Renal cortical epithelial cell (primary cell): ENCODE results near the gene GNAI1. TPM values are rescaled to one million over a fixed set of nuclear protein-coding genes. Genes with fewer than 3 reads are reported as not detected.

ENCODE experiments used
- DNase-seq: peaks from one replicate; pipeline ENCODE4 v3.0.0-alpha.2; 2011; ENCODE audit warnings: low read depth
- total RNA-seq: library from RNA; depleted of rRNA; stranded (reverse); fragments of >200 nt; gene quantifications from 2 replicates; pipeline ENCODE4 v1.2.3, GENCODE V29; 2014

Gene GNAI1
- total RNA-seq, 1 donor from 2014 or later: 101 TPM

DNA sequence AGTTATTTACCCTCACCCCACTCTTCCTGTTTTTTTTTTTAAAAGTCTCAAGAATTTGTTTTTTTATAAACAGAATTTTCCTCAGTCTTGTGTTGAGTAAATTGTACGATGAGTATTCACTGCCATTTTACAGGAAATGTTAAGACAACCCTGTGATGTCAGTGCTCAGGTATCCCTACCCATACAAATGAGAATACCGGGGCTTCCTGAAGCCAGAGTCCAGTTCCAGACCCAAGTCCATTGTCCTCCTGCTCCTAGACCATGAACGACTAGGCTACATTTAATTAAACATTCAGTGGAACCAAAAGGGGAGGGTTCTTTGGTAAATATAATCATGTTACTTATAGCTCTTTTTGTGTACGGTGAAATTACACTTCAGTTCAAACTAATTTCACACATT lies 79.2 kb downstream of the GNAI1 start:
- peak; percentile 53 for DNase-seq

DNA sequence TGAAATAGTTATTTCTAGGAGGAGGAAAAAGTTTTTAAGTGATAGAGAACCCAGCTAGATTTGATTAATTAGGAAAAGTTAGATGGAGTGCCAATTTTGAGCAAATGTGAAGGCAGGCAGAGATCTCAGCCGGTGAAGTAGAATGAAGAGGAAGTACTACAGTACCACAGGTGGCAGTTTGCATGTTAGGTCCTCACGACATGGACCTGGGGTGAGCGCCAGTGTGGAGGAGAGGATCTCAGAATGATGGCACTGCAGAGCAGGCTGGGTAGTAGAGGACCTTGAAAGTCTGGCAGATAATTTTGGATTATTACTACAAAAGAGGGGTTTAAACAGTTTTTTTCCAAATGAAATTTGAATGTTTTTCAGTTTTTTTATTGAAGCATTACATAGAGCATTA lies 81.1 kb downstream of the GNAI1 start:
- no peak for DNase-seq

GRCh38 chr7:80216996-80217842 lies 82.6 kb downstream of the GNAI1 start:
- DNase-seq: no peak

DNA sequence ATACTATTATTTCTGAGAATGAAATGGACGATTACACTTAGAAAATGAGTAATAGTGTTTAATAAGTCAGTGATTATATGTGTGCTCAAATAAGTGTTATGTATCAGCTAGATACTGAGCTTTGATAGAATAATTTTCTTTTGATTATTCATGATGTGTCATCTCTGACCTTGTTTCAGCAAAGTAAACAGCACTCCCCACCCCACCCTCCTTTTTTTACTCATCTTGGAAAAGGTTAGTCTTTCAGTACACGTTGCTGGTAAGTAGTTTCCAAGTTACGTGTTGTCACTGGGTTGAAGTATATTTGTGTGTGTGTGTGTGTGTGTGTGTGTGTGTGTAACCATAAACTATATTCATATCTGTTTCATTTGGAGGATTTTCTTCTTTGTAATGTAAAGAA lies 84.1 kb downstream of the GNAI1 start:
- DNase-seq: peak; percentile 89

- no peak for DNase-seq
Observed at GRCh38 chr7:80220022-80220634, 85.5 kb downstream of the GNAI1 start.

DNA sequence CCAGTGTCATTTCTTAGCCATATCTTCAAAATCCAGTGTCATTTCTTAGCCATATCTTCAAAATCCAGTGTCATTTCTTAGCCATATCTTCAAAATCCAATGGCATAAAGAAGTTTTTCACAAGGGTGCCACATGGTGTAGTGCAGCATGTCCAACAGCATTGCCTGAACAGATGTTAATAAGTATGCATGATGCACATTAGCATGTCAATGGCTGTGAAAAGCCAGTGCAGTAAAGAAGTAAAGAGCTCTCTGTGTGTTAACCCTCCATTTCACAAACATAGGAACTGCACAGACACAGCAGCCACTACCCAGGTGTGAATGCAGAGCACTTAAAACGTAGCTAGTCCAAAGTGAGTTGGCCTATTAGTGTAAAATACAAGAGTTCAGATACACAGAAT lies 89.8 kb downstream of the GNAI1 start:
- no peak for DNase-seq

DNA sequence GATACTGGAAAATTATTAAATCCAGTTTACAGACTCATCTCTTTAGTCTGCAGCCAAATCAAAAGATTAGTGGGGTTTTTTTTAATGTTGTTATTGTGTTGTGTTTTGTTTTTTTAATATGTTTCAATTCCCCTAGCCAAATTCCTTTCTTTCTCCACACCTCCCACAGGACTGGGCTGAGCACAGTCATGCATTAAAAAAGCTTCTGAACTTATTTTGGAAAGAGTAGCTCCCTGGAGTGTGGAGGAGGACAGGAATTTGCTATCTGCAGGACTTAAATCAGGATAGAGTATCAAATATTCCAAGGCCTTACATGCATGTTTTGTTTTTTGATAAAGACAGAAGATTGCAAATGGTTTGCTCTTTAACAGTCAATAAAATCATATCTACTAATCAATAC lies 90.7 kb downstream of the GNAI1 start:
- DNase-seq: peak; percentile 23

DNA sequence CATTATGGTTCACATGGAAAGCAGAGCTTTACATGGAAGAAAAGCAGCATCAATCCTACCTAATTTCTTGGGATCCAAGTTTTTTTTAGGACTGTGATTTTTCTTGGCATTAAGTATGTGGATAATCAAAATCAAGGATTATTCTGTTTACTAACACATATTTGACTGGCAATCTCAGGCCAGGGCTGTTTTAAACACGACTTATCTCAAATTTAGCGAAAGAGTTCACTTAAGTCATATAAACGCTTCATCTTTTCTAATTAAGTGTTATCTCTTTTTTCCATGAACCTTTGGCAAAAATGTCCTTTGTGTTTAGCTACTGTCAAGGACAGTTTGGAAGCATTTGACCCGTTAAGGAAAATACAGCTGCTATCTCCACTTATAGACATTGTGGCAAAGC lies 92.0 kb downstream of the GNAI1 start:
- no peak for DNase-seq

DNA sequence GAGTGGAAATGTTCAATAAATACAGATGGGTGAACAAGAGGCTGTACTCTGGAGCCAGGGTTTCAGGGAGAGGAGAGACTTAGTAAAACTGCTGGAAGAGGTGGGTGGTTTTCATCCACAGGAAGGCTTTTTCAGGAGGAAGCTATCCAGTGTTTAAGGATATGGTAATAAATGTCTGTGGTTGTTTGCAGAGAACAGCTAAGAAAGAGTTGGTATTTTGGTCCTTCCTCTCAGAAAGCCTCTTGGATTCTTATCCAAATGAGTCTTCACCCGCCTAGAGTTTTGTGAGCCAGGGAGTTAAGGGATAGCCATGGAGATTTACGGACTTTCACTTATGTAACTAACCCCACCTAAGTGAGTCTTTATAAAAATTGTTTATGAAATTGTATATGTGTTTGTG lies 95.7 kb downstream of the GNAI1 start:
- peak; percentile 25 for DNase-seq

- peak; percentile 66 for DNase-seq
Observed at GRCh38 chr7:80231707-80232106, 97.1 kb downstream of the GNAI1 start.

GRCh38 chr7:80232979-80233724 lies 98.5 kb downstream of the GNAI1 start:
- DNase-seq: peak; percentile 88

- no peak for DNase-seq
Observed at GRCh38 chr7:80235334-80235733, 100.7 kb downstream of the GNAI1 start.

DNA sequence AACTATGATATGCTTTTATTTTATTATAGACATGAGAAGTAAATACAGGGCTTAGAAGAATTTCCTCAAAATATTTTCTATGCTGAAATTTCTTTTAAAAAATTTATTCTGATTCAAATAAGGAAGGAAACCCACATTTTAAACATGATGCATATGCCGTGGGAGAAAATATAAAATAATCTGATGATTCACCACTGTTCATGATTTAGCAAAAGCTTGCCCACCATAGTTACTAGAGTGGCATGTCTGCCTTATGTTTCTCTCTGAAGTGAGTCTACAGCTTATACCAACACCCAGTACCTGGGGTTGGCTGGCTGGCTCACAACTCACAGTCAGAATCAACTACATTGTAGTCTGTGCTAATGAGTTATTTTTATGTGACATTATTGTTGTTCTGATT lies 102.0 kb downstream of the GNAI1 start:
- DNase-seq: no peak

DNA sequence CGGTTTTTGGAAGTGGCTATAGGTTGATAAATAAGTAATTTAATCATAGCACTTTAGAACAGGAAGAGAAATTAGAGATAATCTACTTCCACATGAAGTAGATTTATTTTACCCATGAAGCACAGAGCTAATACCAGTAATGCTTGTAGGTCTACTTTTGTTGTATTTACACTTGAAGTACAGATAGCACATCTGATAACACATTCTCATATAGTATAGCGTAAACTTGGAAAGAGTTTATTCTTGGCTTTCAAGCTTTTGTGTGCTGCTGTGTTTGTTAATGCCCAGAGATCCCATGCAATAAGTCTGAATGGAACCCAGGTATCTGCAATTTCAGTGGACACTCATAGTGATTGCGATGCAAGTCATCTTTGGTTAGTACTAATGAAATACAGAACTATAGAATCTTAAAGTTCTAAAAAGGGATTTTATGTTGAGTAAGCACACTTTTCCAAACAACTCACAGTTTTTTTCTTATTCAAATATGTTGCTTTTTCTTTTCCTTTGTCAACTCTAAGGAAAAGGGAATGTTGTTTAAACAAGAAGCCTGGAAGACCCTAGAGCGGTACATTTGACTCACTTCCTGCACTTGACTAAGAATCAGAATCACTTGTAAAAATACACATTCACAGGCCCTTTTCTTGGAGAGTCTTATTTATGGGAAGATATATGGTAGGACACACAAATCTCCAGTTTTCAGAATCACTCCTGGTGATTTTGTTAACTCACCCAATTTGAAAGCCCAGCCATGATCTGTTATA lies 105.8 kb downstream of the GNAI1 start:
- DNase-seq: no peak

DNA sequence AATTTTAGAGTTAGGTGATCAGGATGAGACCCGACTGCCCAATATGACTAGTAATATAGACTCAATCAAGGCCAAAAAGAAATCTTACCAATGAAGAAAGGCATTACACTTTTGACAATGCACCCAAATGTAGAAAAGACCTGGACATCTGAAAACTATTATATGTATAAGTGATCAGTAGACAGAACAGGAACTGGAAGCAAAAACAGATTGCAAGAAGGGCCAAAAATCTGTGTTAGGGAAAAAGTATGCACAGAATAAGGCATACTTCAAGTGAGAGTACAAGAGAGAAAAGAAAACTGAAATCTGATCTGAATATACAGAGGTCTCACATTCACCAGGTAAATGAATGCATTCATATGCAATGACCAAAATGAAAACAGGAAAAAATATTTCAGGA lies 107.0 kb downstream of the GNAI1 start:
- no peak for DNase-seq

DNA sequence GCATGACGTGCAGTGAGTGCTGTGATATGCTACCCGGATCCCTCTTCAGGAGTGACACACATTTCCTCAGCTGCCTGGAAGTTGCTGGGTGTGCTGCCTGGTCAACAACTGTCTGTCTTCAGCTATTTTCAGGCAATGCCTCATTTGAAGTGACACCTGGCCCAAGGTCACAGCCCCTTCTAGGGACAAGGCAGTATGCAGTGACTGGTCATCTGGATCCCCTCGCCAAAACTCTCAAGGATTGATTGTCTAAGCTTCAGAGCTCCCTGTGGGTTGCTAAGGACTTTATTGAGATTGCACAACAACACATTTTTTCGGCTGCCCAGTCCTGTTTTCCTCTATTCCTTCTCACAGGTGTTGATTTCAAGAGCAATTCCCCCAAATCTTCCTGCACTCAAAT lies 108.8 kb downstream of the GNAI1 start:
- no peak for DNase-seq

DNA sequence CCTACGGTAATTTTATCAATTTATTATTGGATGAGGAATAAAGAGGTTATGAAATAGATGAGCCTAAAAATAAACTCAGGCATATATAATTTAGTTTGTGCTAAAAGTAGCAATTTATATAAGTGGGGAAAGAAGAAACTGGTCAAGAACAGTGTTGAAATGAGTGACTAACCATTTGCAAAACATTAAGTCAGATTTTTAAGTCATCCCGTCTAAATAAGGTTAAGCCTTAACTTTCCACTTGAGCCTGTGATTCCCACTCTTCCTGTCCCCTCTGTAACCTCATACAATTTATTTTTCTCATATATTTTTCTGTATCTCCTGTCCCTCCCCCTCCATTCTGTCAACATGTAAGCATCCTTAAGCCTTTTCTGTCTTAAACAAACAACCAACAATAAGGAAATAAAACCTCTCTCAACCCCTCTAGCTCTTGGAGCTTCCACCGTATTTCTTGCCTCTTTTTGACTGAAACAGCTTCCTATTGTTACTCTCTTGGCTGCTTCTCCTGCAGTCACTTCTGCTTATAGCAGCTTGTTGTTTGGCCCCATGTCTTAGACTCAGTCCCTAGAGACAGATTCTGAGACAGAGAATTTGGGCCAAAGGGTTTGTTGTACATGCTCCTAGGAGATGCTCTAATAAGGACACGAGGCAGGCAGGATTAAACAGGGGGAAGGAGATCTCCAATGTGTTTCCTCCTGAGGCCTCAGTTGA lies 109.7 kb downstream of the GNAI1 start:
- no peak for DNase-seq

- no peak for DNase-seq
Observed at GRCh38 chr7:80247144-80247543, 112.5 kb downstream of the GNAI1 start.

- DNase-seq: no peak
Observed at GRCh38 chr7:80247891-80248290, 113.3 kb downstream of the GNAI1 start.

DNA sequence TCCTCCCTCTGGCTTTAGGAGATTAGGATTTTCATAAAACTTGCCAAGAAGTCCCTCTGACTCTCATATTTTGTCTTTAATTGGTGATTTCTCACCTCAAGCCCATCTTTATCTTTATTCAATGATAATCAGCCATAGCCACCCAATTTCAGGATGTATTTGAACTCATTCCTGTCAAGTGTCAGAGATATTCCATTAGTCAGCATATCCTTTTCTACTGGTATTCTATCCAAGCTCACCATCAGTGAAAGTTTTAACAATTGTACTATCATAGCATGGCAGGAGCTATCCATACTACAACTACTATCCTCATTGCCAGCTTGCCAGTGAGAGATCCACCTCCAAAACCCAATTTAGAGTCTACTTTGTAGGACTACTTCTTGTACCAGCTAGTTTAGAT lies 114.6 kb downstream of the GNAI1 start:
- DNase-seq: no peak

DNA sequence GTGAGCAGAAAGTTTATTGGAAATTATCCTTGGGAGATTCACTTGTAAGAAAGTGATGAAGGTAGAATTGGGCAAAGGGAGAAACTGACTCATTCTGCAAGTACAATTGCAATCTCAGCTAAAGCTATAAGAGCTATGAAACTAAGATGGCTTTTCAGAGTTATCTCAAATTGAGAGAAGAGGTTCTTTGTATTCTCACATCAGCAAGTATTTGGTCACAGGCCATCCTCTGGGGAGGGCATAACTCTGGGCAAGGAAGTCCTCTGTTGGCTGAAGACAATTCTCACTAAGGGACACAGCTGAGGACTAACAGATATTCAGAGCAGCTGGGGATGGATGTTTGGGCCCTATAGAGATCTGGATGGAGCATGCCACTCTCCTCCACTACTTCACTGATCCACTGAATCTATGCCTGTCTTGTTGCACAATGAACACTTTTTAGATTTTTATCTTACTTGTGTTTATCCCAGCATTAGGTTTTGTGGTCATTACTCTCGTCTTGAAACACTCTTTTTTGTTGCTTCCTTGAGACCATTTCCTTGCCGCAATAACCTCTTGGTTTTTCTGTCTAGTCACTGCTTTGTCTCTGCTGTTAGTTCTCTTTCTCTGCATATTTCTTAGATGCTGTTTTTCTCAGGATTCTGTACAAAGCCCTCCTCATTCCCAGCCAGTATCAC lies 115.1 kb downstream of the GNAI1 start:
- no peak for DNase-seq
